Measurements from ENCODE around the gene DDAH1. TPM values are rescaled to one million over a fixed set of nuclear protein-coding genes. Genes with fewer than 3 reads are reported as not detected.

Gene DDAH1
- polyA plus RNA-seq, 1 donor from 2014 or later: 42.7 TPM

DNA sequence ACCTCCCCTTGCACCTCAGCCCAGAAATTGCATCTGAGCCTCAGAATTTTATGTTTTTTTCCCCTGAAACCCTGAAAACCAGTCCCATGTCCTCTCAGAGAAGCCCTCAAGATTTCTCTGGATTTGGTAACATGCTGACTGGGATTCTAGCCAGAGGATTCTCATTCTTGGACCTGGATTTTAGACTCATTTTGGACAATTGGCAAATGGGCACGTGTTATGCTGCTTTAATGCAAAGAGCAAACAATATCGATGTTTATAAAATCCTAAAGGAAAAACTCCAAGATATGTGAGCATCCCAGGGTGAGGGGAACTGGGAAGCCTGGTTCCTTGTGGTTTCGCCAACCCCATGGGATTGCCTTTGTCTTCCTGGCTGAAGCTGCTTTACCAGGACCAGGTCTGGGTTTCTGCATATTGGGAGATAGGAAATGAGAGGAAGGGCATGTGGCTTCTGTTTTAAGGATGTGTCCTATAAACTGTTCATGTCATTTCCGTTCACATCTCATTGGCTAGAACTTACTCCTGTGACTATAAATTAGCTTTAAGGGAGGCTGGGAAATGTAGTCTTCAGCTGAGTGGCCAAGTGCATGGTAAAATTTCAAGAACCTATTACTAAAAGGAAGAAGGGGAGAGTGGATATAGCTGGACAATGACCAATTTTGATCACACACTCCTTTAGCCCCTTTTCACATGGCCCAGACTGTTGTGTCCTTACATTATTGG lies 161.4 kb downstream of the DDAH1 start:
- Histone ChIP-seq H3K27ac (ENCODE audit: low read length) (no peak overlapping the region), H3K9me3 (ENCODE audit: low read length) (no peaks in the 10 kb centered on the region), H3F3A (ENCODE audit: insufficient read depth, low read length, poor library complexity, severe bottlenecking) (no peaks in the 10 kb centered on the region), H3K4me3 (ENCODE audit: low read length) (no peak overlapping the region), H3K4me2 (ENCODE audit: low read length) (no peak overlapping the region), H3K9me2 (ENCODE audit: insufficient read depth, low read length) (no peaks in the 10 kb centered on the region), H4K20me1 (ENCODE audit: insufficient read depth) (no peaks in the 10 kb centered on the region), H3K79me2 (replicated peaks; ENCODE audit: insufficient read depth, low read length) (no peaks in the 10 kb centered on the region), H3K9ac (ENCODE audit: low read length) (no peak overlapping the region), H3K36me3 (ENCODE audit: insufficient read depth, low read length) (no peaks in the 10 kb centered on the region), H3K27me3 (ENCODE audit: insufficient read depth, low read depth, low read length) (no peaks in the 10 kb centered on the region), H2AFZ (ENCODE audit: low read depth, low read length) (no peak overlapping the region)
- TF ChIP-seq RAD21 (conservative IDR thresholded peaks at IDR 0.05): no peak
- TF ChIP-seq MXI1 (conservative IDR thresholded peaks at IDR 0.05; ENCODE audit: poor library complexity, severe bottlenecking): no peak
- TF ChIP-seq SMC3 (conservative IDR thresholded peaks at IDR 0.05; ENCODE audit: poor library complexity): no peak
- TF ChIP-seq, protein P1, sequence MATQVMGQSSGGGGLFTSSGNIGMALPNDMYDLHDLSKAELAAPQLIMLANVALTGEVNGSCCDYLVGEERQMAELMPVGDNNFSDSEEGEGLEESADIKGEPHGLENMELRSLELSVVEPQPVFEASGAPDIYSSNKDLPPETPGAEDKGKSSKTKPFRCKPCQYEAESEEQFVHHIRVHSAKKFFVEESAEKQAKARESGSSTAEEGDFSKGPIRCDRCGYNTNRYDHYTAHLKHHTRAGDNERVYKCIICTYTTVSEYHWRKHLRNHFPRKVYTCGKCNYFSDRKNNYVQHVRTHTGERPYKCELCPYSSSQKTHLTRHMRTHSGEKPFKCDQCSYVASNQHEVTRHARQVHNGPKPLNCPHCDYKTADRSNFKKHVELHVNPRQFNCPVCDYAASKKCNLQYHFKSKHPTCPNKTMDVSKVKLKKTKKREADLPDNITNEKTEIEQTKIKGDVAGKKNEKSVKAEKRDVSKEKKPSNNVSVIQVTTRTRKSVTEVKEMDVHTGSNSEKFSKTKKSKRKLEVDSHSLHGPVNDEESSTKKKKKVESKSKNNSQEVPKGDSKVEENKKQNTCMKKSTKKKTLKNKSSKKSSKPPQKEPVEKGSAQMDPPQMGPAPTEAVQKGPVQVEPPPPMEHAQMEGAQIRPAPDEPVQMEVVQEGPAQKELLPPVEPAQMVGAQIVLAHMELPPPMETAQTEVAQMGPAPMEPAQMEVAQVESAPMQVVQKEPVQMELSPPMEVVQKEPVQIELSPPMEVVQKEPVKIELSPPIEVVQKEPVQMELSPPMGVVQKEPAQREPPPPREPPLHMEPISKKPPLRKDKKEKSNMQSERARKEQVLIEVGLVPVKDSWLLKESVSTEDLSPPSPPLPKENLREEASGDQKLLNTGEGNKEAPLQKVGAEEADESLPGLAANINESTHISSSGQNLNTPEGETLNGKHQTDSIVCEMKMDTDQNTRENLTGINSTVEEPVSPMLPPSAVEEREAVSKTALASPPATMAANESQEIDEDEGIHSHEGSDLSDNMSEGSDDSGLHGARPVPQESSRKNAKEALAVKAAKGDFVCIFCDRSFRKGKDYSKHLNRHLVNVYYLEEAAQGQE (IDR thresholded peaks at IDR 0.05; ENCODE audit: borderline replicate concordance): no peak
- no peak for TF ChIP-seq POLR2AphosphoS5 (IDR thresholded peaks at IDR 0.05)
- TF ChIP-seq, protein P2, sequence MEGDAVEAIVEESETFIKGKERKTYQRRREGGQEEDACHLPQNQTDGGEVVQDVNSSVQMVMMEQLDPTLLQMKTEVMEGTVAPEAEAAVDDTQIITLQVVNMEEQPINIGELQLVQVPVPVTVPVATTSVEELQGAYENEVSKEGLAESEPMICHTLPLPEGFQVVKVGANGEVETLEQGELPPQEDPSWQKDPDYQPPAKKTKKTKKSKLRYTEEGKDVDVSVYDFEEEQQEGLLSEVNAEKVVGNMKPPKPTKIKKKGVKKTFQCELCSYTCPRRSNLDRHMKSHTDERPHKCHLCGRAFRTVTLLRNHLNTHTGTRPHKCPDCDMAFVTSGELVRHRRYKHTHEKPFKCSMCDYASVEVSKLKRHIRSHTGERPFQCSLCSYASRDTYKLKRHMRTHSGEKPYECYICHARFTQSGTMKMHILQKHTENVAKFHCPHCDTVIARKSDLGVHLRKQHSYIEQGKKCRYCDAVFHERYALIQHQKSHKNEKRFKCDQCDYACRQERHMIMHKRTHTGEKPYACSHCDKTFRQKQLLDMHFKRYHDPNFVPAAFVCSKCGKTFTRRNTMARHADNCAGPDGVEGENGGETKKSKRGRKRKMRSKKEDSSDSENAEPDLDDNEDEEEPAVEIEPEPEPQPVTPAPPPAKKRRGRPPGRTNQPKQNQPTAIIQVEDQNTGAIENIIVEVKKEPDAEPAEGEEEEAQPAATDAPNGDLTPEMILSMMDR (IDR thresholded peaks at IDR 0.05; ENCODE audit: poor library complexity, severe bottlenecking): no peak
- TF ChIP-seq TAF1 (IDR thresholded peaks at IDR 0.05; ENCODE audit: low read depth): no peak

DNA sequence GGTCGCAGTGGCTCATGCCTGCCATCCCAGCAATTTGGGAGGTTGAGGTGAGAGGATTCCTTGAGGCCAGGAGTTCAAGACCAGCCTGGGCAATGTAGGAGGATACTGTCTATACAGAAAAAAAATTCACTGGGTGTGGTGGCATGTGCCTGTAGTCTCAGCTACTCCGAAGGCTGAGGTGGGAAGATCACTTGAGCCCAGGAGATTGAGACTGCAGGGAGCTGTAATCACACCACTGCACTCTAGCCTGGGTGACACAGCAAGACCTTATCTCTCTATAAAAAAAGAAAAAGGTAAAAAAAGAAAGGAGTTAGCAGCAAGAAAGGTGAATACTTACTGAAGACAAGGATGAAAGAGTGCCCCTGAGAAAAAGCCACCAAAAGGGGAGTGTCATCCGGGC lies 164.8 kb downstream of the DDAH1 start:
- Histone ChIP-seq H3F3A (ENCODE audit: insufficient read depth, low read length, poor library complexity, severe bottlenecking) (no peaks in the 10 kb centered on the region), H3K4me3 (ENCODE audit: low read length) (no peak overlapping the region), H3K36me3 (ENCODE audit: insufficient read depth, low read length) (no peaks in the 10 kb centered on the region), H3K9me3 (ENCODE audit: low read length) (no peaks in the 10 kb centered on the region), H2AFZ (ENCODE audit: low read depth, low read length) (no peak overlapping the region), H4K20me1 (ENCODE audit: insufficient read depth) (no peaks in the 10 kb centered on the region), H3K4me2 (ENCODE audit: low read length) (no peak overlapping the region), H3K27me3 (ENCODE audit: insufficient read depth, low read depth, low read length) (no peaks in the 10 kb centered on the region), H3K9ac (ENCODE audit: low read length) (no peak overlapping the region), H3K9me2 (ENCODE audit: insufficient read depth, low read length) (no peaks in the 10 kb centered on the region), H3K79me2 (replicated peaks; ENCODE audit: insufficient read depth, low read length) (no peaks in the 10 kb centered on the region), H3K27ac (ENCODE audit: low read length) (no peak overlapping the region)
- TF ChIP-seq EZH2 (IDR thresholded peaks at IDR 0.05; ENCODE audit: borderline replicate concordance, insufficient read depth, low read length, poor library complexity, severe bottlenecking): no peak
- TF ChIP-seq EP300 (conservative IDR thresholded peaks at IDR 0.05; ENCODE audit: poor library complexity, severe bottlenecking): no peak
- TF ChIP-seq, protein P1 (IDR thresholded peaks at IDR 0.05; ENCODE audit: borderline replicate concordance): no peak
- TF ChIP-seq RAD21 (conservative IDR thresholded peaks at IDR 0.05): no peak
- no peak for TF ChIP-seq MXI1 (conservative IDR thresholded peaks at IDR 0.05; ENCODE audit: poor library complexity, severe bottlenecking)
- TF ChIP-seq TAF1 (IDR thresholded peaks at IDR 0.05; ENCODE audit: low read depth): no peak
- no peak for TF ChIP-seq POLR2AphosphoS5 (IDR thresholded peaks at IDR 0.05)
- no peak for TF ChIP-seq SMC3 (conservative IDR thresholded peaks at IDR 0.05; ENCODE audit: poor library complexity)
- TF ChIP-seq, protein P2 (IDR thresholded peaks at IDR 0.05; ENCODE audit: poor library complexity, severe bottlenecking): no peak

Measured in neural cell (in vitro differentiated cells).